ENCODE data around the gene RNU4-1.

GRCh38 chr12:120286768-120287490 is 6.1 kb downstream of the RNU4-1 start:
- TF ChIP-seq BACH2 (CRISPR knock-in tag; IDR thresholded peaks at IDR 0.05; ENCODE audit: borderline replicate concordance) (no peak), PATZ1 (CRISPR knock-in tag; IDR thresholded peaks at IDR 0.05; ENCODE audit: borderline replicate concordance) (no peak), CSDC2 (CRISPR knock-in tag; IDR thresholded peaks at IDR 0.05) (no peak), ISL1 (CRISPR knock-in tag; IDR thresholded peaks at IDR 0.05) (no peak), CREB5 (CRISPR knock-in tag; IDR thresholded peaks at IDR 0.05; ENCODE audit: low read depth) (no peak)

Measured in SK-N-SH treated with all-trans-retinoic acid at 6 μM for 48 hours (cell line).